Left forelimb (tissue), 1 donor: ENCODE measurements around the gene PIGQ.
"Not testable (repeated sequence)": the region's sequence is repeated elsewhere in the genome, so short reads cannot be mapped to it uniquely, and the experiment has no call there.

ENCODE experiments used
- DNase-seq: peaks from one replicate; pipeline ENCODE4 v3.0.0-alpha.2; 2018; ENCODE audit warnings: low spot score

The PIGQ gene

DNA sequence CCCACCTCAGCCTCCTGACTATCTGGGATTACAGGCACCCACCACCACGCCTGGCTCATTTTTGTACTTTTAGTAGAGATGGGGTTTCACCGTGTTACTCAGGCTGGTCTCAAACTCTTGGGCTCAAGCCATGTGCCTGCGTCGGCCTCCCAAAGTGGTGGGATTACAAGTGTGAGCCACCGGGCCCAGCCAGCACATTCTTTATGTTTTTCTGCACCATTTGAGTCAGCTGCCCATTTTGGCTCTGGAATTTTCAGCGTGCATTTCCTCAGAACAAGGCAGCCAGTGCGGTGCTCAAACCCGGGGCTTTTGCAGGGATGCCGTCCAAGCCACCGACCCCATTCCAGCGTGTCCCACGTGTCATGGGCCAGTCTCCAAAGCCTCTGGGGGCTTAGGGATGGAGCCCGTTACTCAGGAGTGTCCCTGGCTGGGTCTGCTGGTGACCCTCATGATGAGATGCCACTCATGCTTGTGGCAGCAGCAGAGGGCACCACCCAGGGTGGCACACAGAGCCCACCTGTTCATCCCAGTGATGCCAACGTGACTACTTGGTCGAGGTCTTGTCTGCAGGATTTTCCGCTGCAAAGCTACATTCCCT is 16.4 kb downstream of the PIGQ start:
- no peak for DNase-seq

DNA sequence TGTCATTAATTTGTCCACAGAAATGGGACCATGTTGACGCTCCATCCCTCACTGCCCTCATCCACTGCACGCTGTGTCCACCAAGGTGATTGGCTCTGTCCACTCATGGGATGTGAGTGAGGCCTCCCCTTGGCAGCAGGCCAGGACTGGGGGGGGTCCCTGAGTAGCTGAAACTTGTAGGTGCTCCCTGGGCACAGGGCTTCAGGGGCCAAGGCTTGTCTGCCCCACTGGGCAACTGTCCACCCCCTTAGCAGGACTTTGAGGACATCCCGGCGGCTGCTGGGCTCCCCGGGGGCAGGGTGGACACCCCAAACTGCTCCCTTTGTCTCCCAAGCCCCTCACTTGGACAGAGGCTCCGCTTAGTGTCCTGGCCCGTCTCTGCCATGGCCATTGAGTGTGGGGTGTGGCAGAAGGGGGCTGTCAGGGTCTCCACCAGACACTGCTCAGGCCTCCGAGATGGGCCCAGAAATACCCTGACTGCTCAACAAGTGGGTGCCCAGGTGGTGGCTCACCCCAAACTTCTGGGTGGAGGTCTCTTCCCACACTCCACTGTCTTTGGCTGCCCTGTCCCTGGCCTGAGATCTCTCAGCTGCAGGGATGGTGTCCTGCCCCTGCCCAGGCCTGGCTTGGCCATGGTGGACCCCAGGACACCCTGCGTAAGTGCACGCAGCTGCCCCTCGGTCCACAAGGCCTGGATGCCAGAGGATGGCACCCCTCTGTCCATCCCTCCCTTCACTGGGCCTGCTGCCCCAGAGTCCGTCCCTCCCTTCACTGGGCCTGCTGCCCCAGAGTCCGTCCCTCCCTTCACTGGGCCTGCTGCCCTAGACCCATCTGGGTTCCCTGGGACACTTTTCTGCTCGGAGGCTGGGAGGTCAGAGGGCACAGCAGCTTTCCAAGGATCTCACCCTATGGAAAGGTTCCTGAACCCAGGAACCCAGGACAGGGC is 17.1 kb downstream of the PIGQ start:
- DNase-seq = no peak

DNA sequence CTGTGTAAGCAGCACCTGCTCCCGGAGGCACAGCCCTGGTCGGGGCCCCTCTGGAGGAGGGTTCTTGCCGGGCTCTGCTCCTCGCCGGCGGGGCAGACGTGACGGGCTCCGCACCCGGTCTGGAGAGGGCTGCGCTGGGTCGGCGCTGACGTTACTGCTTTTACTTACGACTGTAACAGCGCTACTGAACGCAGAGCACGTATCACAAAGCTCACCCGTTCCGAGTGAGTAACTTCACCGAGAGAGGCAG is 18.8 kb downstream of the PIGQ start:
- DNase-seq = no peak

DNA sequence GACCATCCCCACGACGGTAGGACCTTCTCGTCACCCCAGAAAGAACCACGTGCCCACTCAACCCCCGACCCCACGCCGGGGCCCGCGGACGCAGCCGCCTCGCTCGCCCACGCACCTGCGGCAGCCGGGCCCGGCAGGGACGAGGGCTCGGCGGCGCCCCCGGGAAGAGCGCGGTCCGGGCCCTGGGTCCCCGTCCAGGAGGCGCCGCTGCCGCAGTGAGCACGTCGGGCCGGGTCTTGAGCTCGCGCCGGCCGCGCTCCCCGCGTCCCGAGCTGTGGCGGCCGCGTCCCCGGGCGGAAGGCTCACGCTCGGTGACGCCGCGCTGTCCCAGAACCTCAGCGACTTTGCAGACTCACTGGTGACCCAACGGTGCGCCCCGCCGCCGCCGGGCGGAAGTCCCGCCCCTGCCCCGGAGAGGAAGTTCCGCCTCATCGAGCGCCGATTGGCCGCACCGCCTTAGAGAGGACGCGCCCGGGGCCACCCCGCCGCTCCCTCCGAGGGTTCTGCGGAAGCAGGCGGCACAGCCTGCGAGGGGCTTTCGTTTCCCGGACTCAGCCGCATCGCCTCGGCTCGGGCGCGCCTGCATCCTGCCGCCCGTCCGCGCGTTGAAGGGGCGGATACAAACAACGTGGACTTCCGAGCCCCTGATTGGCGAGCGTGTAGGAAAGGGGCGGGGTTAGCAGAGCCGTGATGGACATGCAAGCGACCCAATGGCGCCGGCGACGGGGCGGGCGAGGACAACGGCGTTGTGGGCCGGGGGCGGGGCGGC is 19.3 kb downstream of the PIGQ start:
- peak; percentile 100 for DNase-seq

DNA sequence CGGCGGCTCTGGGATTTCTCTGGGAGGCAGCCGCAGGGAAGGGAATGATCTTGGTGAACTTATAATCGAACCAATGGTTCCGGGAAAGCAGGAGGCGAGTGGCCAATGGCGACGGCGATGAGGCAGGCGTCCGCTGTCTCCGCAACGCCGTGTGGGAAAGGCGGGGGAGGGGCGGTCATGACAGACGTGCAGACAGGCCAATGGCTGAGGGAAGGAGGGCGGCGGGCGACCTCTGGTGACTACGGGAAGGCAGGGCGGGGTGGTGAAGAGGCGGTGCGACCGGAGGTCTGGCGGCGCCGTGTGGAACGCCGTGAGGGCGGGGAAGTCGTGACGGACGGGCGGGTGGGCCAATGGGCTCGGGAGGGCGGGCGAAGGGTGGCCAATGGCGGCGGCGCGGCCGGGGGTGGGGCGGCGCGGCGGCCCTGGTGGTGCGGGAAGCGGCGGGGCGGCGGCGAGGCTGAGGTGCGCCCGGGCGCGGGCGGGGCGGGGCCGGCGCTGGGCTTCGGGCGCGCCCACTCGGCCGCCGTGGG is 20.0 kb downstream of the PIGQ start, which contains the start of gene RAB40C:
Gene RAB40C, plus strand, starts transcription at position 409 of the 530 bp plus-strand sequence. CDS start 226 bp downstream, outside the sequence.
- DNase-seq = peak; percentile 100

DNA sequence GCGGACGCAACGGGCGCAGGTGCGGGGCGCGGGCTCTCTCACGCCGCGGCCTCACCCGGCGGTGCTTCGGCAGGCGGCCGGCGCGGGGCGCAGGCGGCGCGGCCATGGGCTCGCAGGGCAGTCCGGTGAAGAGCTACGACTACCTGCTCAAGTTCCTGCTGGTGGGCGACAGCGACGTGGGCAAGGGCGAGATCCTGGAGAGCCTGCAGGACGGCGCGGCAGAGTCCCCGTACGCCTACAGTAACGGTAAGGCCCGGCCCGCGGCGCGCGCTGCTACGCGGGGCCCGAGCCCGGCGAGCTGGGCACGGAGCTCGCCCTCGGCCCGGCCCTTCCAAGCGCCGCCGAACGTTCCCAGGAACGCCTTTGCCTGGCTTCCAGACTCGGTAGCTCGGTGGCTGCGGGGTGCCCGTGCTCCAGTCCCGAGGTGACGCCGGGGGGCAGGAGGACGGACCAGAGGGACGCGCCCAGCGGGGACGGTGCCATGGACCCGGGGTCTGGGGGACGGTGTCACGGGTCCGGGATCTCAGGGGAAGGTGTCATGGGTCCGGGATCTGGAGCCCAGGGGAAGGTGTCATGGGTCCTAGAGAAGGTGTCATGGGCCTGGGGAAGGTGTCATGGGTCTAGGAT is 20.5 kb downstream of the PIGQ start:
- no peak for DNase-seq

DNA sequence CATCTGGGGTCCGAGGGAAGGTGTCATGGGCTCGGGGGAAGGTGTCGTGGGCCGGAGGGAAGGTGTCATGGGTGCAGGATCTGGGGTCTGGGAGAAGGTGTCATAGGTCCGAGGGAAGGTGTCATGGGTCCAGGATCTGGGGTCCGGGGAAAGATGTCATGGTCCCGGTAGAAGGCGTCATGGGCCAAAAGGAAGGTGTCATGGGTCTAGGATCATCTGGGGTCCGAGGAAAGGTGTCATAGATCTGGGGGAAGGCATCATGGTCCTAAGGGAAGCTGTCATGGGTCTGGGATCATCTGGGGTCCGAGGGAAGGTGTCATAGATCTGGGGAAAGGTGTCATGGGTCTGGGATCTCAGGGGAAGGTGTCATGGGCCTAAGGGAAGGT is 21.0 kb downstream of the PIGQ start:
- no peak for DNase-seq

DNA sequence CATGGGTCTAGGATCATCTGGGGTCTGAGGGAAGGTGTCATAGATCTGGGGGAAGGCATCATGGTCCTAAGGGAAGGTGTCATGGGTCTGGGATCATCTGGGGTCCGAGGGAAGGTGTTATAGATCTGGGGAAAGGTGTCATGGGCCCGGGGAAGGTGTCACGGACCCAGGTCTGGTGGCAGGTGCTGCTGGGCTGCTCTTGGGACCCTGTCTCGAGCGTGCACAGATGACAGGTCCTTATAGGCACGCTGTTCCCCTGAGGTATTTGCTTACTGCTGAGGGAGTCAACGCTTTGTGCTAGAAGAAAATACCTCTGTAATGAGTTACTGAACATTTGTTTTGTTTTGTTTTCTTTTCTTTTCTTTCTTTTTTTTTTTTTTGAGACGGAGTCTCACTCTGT is 21.5 kb downstream of the PIGQ start:
- no peak for DNase-seq

DNA sequence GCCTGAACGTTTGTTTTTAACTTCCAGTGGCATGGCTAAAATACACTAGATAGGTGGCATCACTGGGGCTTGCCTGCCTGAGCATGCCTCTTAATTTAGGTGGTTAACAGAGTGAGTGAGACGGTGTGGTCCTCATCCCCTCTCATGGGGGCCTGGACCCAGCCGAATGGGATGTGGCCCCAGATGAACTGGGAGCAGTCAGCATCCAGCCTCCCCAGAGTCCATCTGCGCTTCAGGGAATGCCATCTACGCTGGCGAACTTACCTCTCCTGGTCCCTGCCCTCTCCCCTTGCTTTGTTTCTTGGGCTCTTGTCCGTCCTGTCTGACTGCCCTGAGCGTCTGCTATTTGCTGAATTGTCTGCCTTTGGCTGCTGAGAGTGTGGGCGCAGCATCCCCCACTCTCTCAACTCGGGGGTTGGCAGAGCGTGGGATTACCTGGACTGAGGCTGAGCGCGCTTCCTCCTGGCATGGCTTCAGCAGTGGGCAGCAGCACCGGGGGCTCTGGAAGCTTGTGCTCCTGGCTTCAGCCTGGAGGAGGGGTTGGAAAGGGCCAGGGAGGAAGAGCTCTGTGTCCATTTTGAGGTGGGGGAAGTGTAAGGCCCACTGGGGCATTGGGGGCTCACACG is 22.2 kb downstream of the PIGQ start:
- no peak for DNase-seq

DNA sequence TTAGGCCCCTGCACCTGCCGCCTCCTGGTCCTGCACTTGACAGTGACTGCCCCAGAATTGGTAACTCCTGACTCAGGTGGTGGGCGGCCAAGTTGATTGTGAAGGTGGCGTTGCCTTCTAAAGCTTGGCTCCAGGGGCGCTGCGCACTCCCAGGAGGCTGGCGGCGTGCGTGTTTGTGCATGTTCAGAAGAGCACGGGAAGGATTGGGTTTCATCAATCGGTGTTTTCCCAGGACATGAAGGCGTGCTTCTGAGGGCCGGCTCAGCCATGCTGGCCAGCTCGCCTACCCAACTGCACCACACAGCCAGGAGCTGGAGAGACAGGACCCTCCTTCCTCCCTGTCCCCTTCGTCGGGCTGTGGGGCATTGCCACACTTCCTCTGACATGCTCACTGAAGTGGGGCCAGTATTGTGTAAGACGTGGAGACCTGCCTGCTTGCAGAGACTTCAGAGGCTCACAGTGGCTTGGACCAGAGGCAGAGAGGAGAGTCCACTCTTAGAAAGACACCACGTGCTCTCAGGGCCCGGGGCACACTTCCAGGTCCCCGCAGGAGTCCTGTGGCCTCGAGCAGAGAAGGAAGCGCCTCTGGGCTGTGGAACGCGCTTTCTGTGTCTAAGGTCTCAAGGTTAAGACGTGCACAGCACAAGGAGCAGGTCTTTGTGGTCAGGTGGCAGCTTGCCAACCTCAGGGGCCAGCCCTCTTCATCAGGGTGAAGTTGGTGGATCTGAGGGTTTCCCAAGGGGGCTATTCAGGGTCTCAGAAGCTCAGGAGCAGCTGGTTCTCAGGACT is 22.9 kb downstream of the PIGQ start:
- DNase-seq = no peak

DNA sequence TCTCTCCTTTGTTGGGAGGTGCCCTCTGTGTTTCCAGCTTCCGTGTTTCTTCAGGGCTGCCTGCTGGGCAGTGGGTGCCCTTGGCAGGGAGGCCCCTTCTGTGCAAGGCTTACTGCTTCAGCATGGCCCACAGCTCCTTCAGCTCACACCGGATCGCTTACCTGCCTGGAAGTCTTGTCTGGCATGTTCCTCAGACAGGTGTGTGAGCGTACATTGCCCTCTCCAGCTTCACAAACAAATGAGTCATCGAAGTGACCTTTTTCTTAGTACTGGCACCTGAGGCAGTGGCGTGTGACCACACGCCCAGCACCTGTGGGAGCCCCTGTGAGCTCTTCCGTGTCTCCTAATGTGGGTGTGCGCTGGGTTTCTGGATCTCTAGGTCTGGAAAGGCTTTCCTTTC is 23.6 kb downstream of the PIGQ start:
- DNase-seq = no peak

DNA sequence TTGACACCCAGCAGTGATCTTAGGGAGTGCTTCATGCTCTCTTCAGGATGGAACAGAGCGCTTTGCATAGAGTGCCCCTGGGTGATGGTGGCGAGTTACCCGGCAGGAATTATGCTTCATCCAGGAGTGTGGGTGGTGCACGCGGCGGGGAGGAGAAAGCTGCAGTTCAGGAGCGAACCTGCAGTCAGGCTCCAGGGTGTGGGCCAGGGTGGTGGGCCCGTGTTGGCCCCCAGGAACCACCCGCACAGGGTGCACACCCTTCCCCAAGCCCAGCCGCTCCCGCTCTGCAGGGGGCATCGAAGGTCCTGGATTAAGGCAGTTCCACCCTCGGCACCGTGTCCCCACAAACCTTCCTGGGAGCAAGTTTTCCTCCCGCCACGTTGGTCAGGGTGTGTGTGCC is 24.0 kb downstream of the PIGQ start:
- DNase-seq = no peak

DNA sequence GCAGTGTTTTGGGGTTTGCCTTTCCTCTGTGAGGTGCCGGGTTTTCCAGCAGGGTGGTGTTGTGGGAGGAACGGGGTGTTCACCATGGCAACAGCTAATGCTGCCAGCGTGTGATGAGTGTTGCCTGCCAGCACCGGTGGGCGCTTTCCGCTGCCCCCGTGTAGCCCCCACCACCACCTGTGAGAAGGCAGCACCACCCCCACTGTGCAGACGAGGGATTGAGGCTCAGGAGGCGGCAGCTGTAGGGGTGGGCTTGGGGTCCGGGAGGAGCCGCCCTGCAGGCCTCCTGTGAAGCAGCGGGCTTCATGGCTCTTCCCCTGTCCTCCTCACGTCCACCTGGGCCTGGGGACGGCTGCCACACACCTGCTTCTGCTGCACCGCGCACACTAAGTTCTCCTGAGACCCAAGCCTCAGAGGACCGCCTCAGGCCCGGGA is 25.3 kb downstream of the PIGQ start:
- DNase-seq = no peak

DNA sequence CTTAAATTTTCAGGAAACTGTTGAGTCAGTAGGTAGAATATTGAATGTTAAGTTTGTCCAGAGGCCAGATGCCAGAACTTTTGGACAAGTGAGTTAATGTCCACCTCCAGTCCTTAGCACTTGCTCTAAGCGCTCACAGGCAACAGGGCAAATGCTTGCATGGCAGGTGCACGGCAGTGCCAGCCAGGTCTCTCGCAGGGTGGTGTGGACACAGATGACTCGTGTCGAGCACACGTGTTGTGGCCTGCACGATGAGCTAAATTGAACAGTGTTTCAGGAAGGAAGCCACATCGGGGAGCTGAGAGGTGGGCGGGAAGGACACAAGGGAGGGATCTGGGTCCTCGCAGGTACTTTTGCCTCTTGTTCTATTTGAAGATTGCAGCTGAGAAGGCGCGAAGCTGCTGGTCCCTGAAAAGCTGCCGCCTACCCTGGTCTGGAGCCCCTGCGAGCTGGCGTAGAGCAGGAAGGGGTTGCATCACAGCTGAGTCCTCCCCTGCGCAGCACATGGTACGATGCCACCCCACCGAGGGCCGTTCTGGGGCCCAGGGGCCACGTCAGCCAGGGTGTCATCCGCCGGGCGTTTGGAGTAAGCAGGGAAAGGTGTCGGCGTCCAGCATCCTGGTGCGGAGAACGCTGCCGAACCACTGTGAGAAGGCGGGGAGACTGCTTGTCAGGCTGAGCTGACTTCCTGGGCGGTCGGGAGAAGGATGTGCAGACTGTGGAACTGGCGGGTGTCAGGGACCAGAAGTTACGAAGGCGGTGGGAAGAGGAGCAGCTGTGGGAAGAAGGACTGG is 26.4 kb downstream of the PIGQ start:
- no peak for DNase-seq

DNA sequence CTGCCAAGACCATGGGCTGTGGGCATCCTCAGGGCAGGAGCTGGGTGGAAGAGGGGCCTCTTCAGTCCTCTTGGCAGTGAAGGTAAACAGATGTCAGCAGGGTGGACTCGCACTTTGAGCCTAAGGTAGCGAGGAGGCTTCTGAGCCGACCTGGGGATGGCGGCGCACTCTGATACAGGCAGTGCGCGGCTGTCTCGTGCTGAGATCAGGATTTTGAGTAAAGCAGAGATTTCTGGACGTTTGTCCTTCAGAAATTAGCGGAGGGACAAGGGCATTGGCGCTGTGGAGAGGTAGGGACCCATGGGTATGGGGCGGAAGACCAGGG is 26.9 kb downstream of the PIGQ start:
- DNase-seq = no peak

DNA sequence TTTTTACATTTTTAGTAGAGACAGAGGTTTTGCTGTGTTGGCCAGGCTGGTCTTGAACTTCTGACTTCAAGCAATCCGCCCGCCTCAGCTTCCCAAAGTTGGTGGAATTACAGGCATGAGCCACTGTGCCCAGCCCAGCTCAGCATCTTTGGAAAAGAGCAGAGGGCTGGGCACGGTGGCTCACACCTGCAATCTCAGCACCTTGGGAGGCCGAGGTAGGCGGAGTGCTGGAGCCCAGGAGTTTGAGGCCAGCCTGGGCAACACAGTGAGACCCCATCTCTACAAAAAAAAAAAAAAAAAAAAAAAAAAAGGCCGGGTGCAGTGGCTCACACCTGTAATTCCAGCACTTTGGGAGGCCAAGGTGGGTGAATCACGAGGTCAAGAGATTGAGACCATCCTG is 27.9 kb downstream of the PIGQ start:
- DNase-seq = not testable (repeated sequence)

DNA sequence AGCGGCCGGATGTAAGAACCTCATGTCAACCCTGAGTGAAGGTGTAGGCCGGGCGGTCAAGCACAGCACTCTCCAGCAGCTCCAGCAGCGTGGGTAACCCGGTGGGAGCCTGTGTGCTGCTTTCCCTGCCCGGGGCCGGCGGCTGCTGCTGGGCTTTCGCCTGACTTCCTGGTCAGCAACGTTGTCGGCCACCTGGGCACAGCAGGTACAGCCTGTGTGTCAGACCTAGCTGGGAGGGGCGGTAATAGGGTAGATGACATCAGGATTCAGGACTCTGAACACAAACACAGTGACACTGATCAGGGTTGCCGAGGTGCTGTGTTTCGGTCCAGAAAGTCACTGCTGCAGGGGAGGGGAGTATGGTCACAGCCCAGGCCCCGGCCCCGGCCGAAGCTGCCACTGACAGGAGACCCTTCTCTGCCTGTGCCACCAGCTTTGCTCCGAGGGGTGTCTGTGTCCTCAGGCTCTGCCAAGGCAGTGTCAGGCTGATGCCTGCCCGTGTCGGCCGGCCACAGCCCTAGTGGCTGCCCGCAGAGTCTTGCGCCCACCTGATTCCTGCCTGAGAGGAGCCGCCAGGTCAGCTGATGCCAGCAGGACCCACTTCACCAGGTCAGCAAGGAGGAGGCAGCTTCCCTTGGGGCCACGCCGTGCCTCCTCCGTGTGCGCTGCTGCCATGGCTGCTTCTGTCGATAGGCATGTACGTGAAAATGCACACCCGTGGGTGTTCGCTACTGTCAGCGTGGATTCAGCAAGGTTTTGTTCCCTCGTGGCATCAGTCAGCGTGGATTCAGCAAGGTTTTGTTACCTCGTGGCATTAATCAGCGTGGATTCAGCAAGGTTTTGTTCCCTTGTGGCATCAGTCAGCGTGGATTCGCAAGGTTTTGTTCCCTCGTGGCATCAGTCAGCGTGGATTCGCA is 29.3 kb downstream of the PIGQ start:
- DNase-seq = no peak

DNA sequence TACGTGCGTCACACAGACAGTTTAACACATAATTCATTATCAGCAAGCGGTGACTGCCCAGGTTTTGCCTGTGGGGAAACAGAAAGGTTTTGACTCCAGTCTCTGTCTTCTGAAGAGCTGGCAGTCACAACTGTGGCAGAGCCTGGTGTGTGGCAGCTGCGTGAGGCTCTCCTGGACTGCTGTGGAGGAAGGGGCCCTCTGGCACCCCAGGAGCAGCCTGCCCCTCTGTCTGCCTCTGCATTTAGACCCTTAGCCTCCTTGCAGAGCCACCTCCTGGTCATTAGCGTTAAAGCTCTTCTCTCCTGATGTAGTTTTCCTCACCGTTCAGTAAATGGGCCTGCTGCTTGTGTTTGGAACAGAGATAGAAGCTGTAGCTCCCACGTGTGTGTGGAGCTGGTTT is 31.0 kb downstream of the PIGQ start:
- DNase-seq = no peak

DNA sequence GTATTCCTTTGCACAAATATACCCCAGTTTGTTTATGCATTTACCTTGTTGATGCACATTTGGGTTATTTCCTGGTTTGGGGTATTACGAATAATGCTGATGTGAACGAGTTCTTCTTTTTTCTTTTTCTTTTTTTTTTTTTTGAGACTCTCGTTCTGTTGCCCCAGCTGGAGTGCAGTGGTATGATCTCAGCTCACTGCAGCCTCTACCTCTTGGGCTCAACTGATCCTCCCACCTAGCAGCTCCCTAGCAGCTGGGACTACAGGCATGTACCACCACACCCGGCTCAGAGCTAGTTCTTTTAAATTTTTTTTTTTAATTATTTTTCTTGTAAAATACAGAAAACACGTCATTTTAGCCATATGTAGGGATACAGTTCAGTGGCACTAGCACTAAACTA is 34.2 kb downstream of the PIGQ start:
- DNase-seq = no peak
